Measurements from ENCODE around the gene UBE2Q1.

DNA sequence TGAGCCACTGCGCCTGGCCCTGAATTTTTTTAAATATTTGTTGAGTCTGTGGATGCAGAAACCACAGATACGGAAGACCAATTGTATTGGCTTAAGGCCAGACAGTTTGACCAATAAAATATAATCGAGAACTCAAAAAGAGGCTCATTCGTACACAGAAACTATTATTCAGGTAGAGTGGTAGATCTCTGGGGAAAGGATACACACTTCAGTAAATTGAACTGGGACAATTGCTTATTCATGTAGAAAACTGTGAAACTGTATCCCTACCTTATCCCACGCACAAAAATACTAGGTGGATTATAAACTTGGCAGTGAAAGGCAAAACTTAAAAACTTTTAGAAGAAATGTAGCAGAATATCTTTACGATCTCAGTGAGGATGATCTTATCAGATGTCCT lies 31.3 kb downstream of the UBE2Q1 start:
- TF ChIP-seq CTCF (IDR thresholded peaks at IDR 0.05; ENCODE audit: low read depth, low read length), result no peak
- no peak for TF ChIP-seq EZH2phosphoT487 (IDR thresholded peaks at IDR 0.05; ENCODE audit: low read depth)

All from OCI-LY3 (cell line).